OCI-LY7 (cell line): Measurements from ENCODE around the gene CS.

Experiments
- EZH2phosphoT487 ChIP-seq: fragments of 200-600 bp; sonication (generic); IDR thresholded peaks from 2 replicates; pipeline ENCODE4 v1.6.1; 2018; ENCODE audit warnings: low read depth, borderline replicate concordance, mild to moderate bottlenecking, mixed run types, antibody characterized with exemption, low read length, moderate library complexity, mixed read lengths
- TF ChIP-seq, protein P1 (sequence below): fragments of 200-600 bp; sonication (generic); conservative IDR thresholded peaks from 2 replicates; pipeline ENCODE4 v1.5.1; 2014; ENCODE audit warnings: mild to moderate bottlenecking, antibody characterized with exemption, low read length, moderate library complexity, mixed read lengths

DNA sequence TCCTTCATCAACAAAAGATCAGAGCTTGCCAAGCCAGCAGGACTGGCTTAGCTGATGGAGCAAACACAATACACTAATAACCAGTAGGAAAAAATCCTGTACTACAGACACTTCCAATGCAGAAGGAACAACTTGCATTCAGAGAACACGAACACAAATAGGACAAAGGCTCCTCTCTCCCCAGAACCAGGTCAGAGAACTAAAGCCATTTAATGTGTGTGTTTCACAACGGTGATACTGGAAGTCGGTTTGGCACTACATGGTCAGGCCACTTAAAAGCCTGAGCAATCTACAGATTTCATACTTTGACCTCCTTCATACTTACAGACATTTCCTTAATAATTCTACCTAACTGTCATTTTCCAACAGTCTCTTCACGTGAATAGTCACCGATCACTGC is 6.3 kb downstream of the CS start:
- TF ChIP-seq, protein P1, sequence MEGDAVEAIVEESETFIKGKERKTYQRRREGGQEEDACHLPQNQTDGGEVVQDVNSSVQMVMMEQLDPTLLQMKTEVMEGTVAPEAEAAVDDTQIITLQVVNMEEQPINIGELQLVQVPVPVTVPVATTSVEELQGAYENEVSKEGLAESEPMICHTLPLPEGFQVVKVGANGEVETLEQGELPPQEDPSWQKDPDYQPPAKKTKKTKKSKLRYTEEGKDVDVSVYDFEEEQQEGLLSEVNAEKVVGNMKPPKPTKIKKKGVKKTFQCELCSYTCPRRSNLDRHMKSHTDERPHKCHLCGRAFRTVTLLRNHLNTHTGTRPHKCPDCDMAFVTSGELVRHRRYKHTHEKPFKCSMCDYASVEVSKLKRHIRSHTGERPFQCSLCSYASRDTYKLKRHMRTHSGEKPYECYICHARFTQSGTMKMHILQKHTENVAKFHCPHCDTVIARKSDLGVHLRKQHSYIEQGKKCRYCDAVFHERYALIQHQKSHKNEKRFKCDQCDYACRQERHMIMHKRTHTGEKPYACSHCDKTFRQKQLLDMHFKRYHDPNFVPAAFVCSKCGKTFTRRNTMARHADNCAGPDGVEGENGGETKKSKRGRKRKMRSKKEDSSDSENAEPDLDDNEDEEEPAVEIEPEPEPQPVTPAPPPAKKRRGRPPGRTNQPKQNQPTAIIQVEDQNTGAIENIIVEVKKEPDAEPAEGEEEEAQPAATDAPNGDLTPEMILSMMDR, result no peak
- TF ChIP-seq EZH2phosphoT487, result no peak
